Stomach (tissue), 4 donors: Measurements from ENCODE around the gene CPT1B.

Source experiments
- CTCF ChIP-seq, 7 experiments: fragments of 450-650 bp in 4 of 7; fragments of 200-600 bp in 3 of 7; sonication (generic) in 3 of 7; IDR thresholded peaks; one replicate each; pipeline ENCODE4 v1.5.1; 2016 to 2019; ENCODE audit warnings: antibody characterized with exemption in 7 of 7, control low read depth in 2 of 7, mild to moderate bottlenecking in 1 of 7
- POLR2AphosphoS5 ChIP-seq, 3 donors: sonication (generic); formaldehyde crosslinking; IDR thresholded peaks; one replicate each; pipeline ENCODE4 v1.6.1; 2016; ENCODE audit warnings: antibody characterized with exemption in 3 of 3

GRCh38 chr22:50564289-50564688 is 13.9 kb downstream of the CPT1B start:
- TF ChIP-seq CTCF (IDR thresholded peaks at IDR 0.05) (no peak), POLR2AphosphoS5 (IDR thresholded peaks at IDR 0.05) (no peak)
